GM10266 (cell line): ENCODE measurements around the gene SND1.
"Not testable (repeated sequence)": the region's sequence is repeated elsewhere in the genome, so short reads cannot be mapped to it uniquely, and the experiment has no call there.

ENCODE experiments used
- DNase-seq: peaks from one replicate; pipeline ENCODE4 v3.0.0; 2012; ENCODE audit errors: extremely low spot score
- CTCF ChIP-seq: IDR thresholded peaks from 2 replicates; pipeline ENCODE4 v1.5.1; 2012; ENCODE audit warnings: mild to moderate bottlenecking, low read depth; ENCODE audit not compliant: control insufficient read depth, insufficient read depth; ENCODE audit errors: missing control alignments

Gene SND1

GRCh38 chr7:127828843-127829500 is 177.0 kb downstream of the SND1 start:
- TF ChIP-seq CTCF, result no peak
- no peak for DNase-seq

- no peak for TF ChIP-seq CTCF
- no peak for DNase-seq
These were observed 179.6 kb downstream of the SND1 start for GRCh38 chr7:127831318-127832219.

- DNase-seq, result no peak
- no peak for TF ChIP-seq CTCF
These were observed 180.6 kb downstream of the SND1 start for GRCh38 chr7:127832592-127832991.

GRCh38 chr7:127833641-127834040 is 181.6 kb downstream of the SND1 start:
- no peak for TF ChIP-seq CTCF
- DNase-seq, result no peak

- no peak for DNase-seq
- no peak for TF ChIP-seq CTCF
These were observed 183.7 kb downstream of the SND1 start for GRCh38 chr7:127835679-127836078.

GRCh38 chr7:127837816-127838410 is 185.9 kb downstream of the SND1 start:
- not testable (repeated sequence) for DNase-seq

GRCh38 chr7:127838816-127839415 is 186.9 kb downstream of the SND1 start:
- no peak for DNase-seq
- no peak for TF ChIP-seq CTCF
